Hepatic stellate cell (primary cell): ENCODE measurements around the gene MTCL1.

Experiments used
- DNase-seq: peaks from one replicate; pipeline ENCODE4 v3.0.0; 2011; ENCODE audit warnings: low spot score

MTCL1 gene

GRCh38 chr18:8835521-8835953, 130.2 kb downstream of the MTCL1 start:
- no peak for DNase-seq

- DNase-seq, result no peak
These were observed 133.9 kb downstream of the MTCL1 start for GRCh38 chr18:8839281-8839680.

- no peak for DNase-seq
These were observed 136.6 kb downstream of the MTCL1 start for GRCh38 chr18:8841781-8842485.

- no peak for DNase-seq
These were observed 137.2 kb downstream of the MTCL1 start for GRCh38 chr18:8842506-8842905.

- no peak for DNase-seq
These were observed 137.6 kb downstream of the MTCL1 start for GRCh38 chr18:8843005-8843404.

GRCh38 chr18:8844721-8845148, 139.4 kb downstream of the MTCL1 start:
- no peak for DNase-seq

GRCh38 chr18:8845506-8845905, 140.2 kb downstream of the MTCL1 start:
- no peak for DNase-seq

- no peak for DNase-seq
These were observed 141.9 kb downstream of the MTCL1 start for GRCh38 chr18:8847066-8847755.

GRCh38 chr18:8847900-8848299, 142.5 kb downstream of the MTCL1 start:
- no peak for DNase-seq

GRCh38 chr18:8848541-8848940, 143.2 kb downstream of the MTCL1 start:
- DNase-seq, result no peak

- DNase-seq, result peak; percentile 25
These were observed 144.3 kb downstream of the MTCL1 start for GRCh38 chr18:8849696-8850095.

GRCh38 chr18:8851659-8852058, 146.3 kb downstream of the MTCL1 start:
- DNase-seq, result no peak

GRCh38 chr18:8854550-8854949, 149.2 kb downstream of the MTCL1 start:
- peak; percentile 59 for DNase-seq

GRCh38 chr18:8854962-8855361, 149.6 kb downstream of the MTCL1 start:
- DNase-seq, result peak; percentile 26

- no peak for DNase-seq
These were observed 150.9 kb downstream of the MTCL1 start for GRCh38 chr18:8856212-8856611.

GRCh38 chr18:8856769-8857393, 151.5 kb downstream of the MTCL1 start:
- DNase-seq, result no peak

GRCh38 chr18:8857806-8858205, 152.4 kb downstream of the MTCL1 start:
- DNase-seq, result no peak

GRCh38 chr18:8858888-8859511, 153.6 kb downstream of the MTCL1 start:
- peak; percentile 88 for DNase-seq

GRCh38 chr18:8860845-8861642, 155.7 kb downstream of the MTCL1 start:
- DNase-seq, result no peak

- DNase-seq, result no peak
These were observed 158.1 kb downstream of the MTCL1 start for GRCh38 chr18:8863427-8863826.

- DNase-seq, result no peak
These were observed 160.6 kb downstream of the MTCL1 start for GRCh38 chr18:8865934-8866333.

GRCh38 chr18:8866679-8867078, 161.3 kb downstream of the MTCL1 start:
- no peak for DNase-seq
